ENCODE results near the gene KCNAB1.
"Not testable (repeated sequence)": the region's sequence is repeated elsewhere in the genome, so short reads cannot be mapped to it uniquely, and the experiment has no call there.

Gene KCNAB1

GRCh38 chr3:156093964-156094363 is 26.4 kb upstream of the KCNAB1 start:
- TF ChIP-seq EZH2phosphoT487 (conservative IDR thresholded peaks at IDR 0.05; ENCODE audit: low read length) (no peak), CTCF (IDR thresholded peaks at IDR 0.05; ENCODE audit: insufficient read depth, low read length, poor library complexity, severe bottlenecking) (no peak)
- Histone ChIP-seq H3K79me2 (ENCODE audit: insufficient read depth, low read length) (no peaks in the 10 kb centered on the region), H3K36me3 (ENCODE audit: low read length) (no peaks in the 10 kb centered on the region), H3K4me2 (ENCODE audit: low read depth, low read length, poor library complexity, severe bottlenecking) (no peak overlapping the region), H3K4me3 (ENCODE audit: insufficient read depth, low read length, poor library complexity, severe bottlenecking) (no peak overlapping the region), H3K9me3 (ENCODE audit: insufficient read depth, low read length) (no peaks in the 10 kb centered on the region), H3K27me3 (ENCODE audit: low read length) (no peaks in the 10 kb centered on the region), H3F3A (ENCODE audit: insufficient read depth) (no peaks in the 10 kb centered on the region), H3K27ac (ENCODE audit: low read depth, low read length) (no peak overlapping the region), H3K9me2 (replicated peaks; ENCODE audit: insufficient read depth, low read length) (no peaks in the 10 kb centered on the region), H2AFZ (ENCODE audit: low read depth, low read length, severe bottlenecking) (no peak overlapping the region), H3K9ac (ENCODE audit: low read length) (no peak overlapping the region), H4K20me1 (ENCODE audit: low read depth, low read length) (no peaks in the 10 kb centered on the region)

GRCh38 chr3:156094391-156094790 is 26.0 kb upstream of the KCNAB1 start:
- H4K20me1 ChIP-seq (ENCODE audit: low read depth, low read length): no peaks in the 10 kb centered on the region
- no peaks in the 10 kb centered on the region for H3K27me3 ChIP-seq (ENCODE audit: low read length)
- no peaks in the 10 kb centered on the region for H3F3A ChIP-seq (ENCODE audit: insufficient read depth)
- no peaks in the 10 kb centered on the region for H3K9me2 ChIP-seq (replicated peaks; ENCODE audit: insufficient read depth, low read length)
- H3K9me3 ChIP-seq (ENCODE audit: insufficient read depth, low read length): no peaks in the 10 kb centered on the region
- H3K79me2 ChIP-seq (ENCODE audit: insufficient read depth, low read length): no peaks in the 10 kb centered on the region
- no peak overlapping the region for H3K27ac ChIP-seq (ENCODE audit: low read depth, low read length)
- TF ChIP-seq CTCF (IDR thresholded peaks at IDR 0.05; ENCODE audit: insufficient read depth, low read length, poor library complexity, severe bottlenecking): no peak
- TF ChIP-seq EZH2phosphoT487 (conservative IDR thresholded peaks at IDR 0.05; ENCODE audit: low read length): no peak
- no peak overlapping the region for H3K4me2 ChIP-seq (ENCODE audit: low read depth, low read length, poor library complexity, severe bottlenecking)
- H3K9ac ChIP-seq (ENCODE audit: low read length): no peak overlapping the region
- H2AFZ ChIP-seq (ENCODE audit: low read depth, low read length, severe bottlenecking): no peak overlapping the region
- no peak overlapping the region for H3K4me3 ChIP-seq (ENCODE audit: insufficient read depth, low read length, poor library complexity, severe bottlenecking)
- H3K36me3 ChIP-seq (ENCODE audit: low read length): no peaks in the 10 kb centered on the region

- H3K79me2 ChIP-seq (ENCODE audit: insufficient read depth, low read length); H3F3A ChIP-seq (ENCODE audit: insufficient read depth); H3K4me2 ChIP-seq (ENCODE audit: low read depth, low read length, poor library complexity, severe bottlenecking); H3K9me2 ChIP-seq (replicated peaks; ENCODE audit: insufficient read depth, low read length); H2AFZ ChIP-seq (ENCODE audit: low read depth, low read length, severe bottlenecking); H4K20me1 ChIP-seq (ENCODE audit: low read depth, low read length); H3K36me3 ChIP-seq (ENCODE audit: low read length); H3K4me3 ChIP-seq (ENCODE audit: insufficient read depth, low read length, poor library complexity, severe bottlenecking); H3K9ac ChIP-seq (ENCODE audit: low read length); H3K27ac ChIP-seq (ENCODE audit: low read depth, low read length); H3K9me3 ChIP-seq (ENCODE audit: insufficient read depth, low read length); H3K27me3 ChIP-seq (ENCODE audit: low read length): not testable (repeated sequence)
These were observed 24.7 kb upstream of the KCNAB1 start for GRCh38 chr3:156095652-156096051.

GRCh38 chr3:156098437-156099035 is 21.8 kb upstream of the KCNAB1 start:
- Histone ChIP-seq H3K4me3 (ENCODE audit: insufficient read depth, low read length, poor library complexity, severe bottlenecking) (no peak overlapping the region), H2AFZ (ENCODE audit: low read depth, low read length, severe bottlenecking) (no peak overlapping the region), H3K36me3 (ENCODE audit: low read length) (no peaks in the 10 kb centered on the region), H3F3A (ENCODE audit: insufficient read depth) (no peaks in the 10 kb centered on the region), H3K4me2 (ENCODE audit: low read depth, low read length, poor library complexity, severe bottlenecking) (no peak overlapping the region), H3K27ac (ENCODE audit: low read depth, low read length) (no peak overlapping the region), H4K20me1 (ENCODE audit: low read depth, low read length) (no peaks in the 10 kb centered on the region), H3K79me2 (ENCODE audit: insufficient read depth, low read length) (no peaks in the 10 kb centered on the region), H3K27me3 (ENCODE audit: low read length) (no peaks in the 10 kb centered on the region), H3K9me2 (replicated peaks; ENCODE audit: insufficient read depth, low read length) (no peaks in the 10 kb centered on the region), H3K9me3 (ENCODE audit: insufficient read depth, low read length) (no peaks in the 10 kb centered on the region), H3K9ac (ENCODE audit: low read length) (no peak overlapping the region)
- TF ChIP-seq EZH2phosphoT487 (conservative IDR thresholded peaks at IDR 0.05; ENCODE audit: low read length): no peak
- no peak for TF ChIP-seq CTCF (IDR thresholded peaks at IDR 0.05; ENCODE audit: insufficient read depth, low read length, poor library complexity, severe bottlenecking)

GRCh38 chr3:156099348-156099747 is 21.0 kb upstream of the KCNAB1 start:
- not testable (repeated sequence) for H3K27ac ChIP-seq (ENCODE audit: low read depth, low read length); H3K9me2 ChIP-seq (replicated peaks; ENCODE audit: insufficient read depth, low read length); H3K27me3 ChIP-seq (ENCODE audit: low read length); H4K20me1 ChIP-seq (ENCODE audit: low read depth, low read length); H3K79me2 ChIP-seq (ENCODE audit: insufficient read depth, low read length); H3K9ac ChIP-seq (ENCODE audit: low read length); H3K9me3 ChIP-seq (ENCODE audit: insufficient read depth, low read length); H3K4me2 ChIP-seq (ENCODE audit: low read depth, low read length, poor library complexity, severe bottlenecking); H3K36me3 ChIP-seq (ENCODE audit: low read length); H3K4me3 ChIP-seq (ENCODE audit: insufficient read depth, low read length, poor library complexity, severe bottlenecking); H3F3A ChIP-seq (ENCODE audit: insufficient read depth); H2AFZ ChIP-seq (ENCODE audit: low read depth, low read length, severe bottlenecking)

GRCh38 chr3:156099984-156100383 is 20.4 kb upstream of the KCNAB1 start:
- H3K27ac ChIP-seq (ENCODE audit: low read depth, low read length); H3K9me3 ChIP-seq (ENCODE audit: insufficient read depth, low read length); H3F3A ChIP-seq (ENCODE audit: insufficient read depth): not testable (repeated sequence)

More at GRCh38 chr3:156099984-156100383, 20.4 kb upstream of the KCNAB1 start:
- H3K79me2 ChIP-seq (ENCODE audit: insufficient read depth, low read length); H3K9me2 ChIP-seq (replicated peaks; ENCODE audit: insufficient read depth, low read length); H3K4me2 ChIP-seq (ENCODE audit: low read depth, low read length, poor library complexity, severe bottlenecking); H2AFZ ChIP-seq (ENCODE audit: low read depth, low read length, severe bottlenecking); H4K20me1 ChIP-seq (ENCODE audit: low read depth, low read length); H3K27me3 ChIP-seq (ENCODE audit: low read length); H3K4me3 ChIP-seq (ENCODE audit: insufficient read depth, low read length, poor library complexity, severe bottlenecking); H3K36me3 ChIP-seq (ENCODE audit: low read length); H3K9ac ChIP-seq (ENCODE audit: low read length): not testable (repeated sequence)
